HL-60/S4 (cell line): Measurements from ENCODE around the gene TNFAIP2.
"Not testable (repeated sequence)": the region's sequence is repeated elsewhere in the genome, so short reads cannot be mapped to it uniquely, and the experiment has no call there.

Experiments
- in situ Hi-C: fragments of 300-500 bp; cut with MboI; formaldehyde crosslinking; loops from 2 replicates; pipeline ENCODE4 v1.14.3; 2022; ENCODE audit warnings: low sequenced_read_pairs

TNFAIP2 gene

DNA sequence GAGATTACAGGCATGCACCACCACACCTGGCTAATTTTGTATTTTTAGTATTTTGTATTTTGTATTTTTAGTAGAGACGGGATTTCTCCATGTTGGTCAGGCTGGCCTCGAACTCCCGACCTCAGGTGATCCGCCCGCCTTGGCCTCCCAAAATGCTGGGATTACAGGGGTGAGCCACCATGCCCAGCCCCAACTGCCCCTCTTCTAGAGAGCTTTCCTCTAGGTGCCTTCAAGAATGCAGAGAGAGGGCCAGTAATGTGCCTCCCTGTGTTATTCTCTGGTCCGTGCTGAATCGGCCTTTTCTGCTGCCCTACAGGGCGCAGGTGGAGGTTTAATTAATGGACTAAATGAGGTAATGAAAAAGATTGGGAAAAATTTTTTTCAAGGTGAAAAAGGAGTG lies 3.7 kb upstream of the TNFAIP2 start:
- in situ Hi-C loops = not testable (repeated sequence)

DNA sequence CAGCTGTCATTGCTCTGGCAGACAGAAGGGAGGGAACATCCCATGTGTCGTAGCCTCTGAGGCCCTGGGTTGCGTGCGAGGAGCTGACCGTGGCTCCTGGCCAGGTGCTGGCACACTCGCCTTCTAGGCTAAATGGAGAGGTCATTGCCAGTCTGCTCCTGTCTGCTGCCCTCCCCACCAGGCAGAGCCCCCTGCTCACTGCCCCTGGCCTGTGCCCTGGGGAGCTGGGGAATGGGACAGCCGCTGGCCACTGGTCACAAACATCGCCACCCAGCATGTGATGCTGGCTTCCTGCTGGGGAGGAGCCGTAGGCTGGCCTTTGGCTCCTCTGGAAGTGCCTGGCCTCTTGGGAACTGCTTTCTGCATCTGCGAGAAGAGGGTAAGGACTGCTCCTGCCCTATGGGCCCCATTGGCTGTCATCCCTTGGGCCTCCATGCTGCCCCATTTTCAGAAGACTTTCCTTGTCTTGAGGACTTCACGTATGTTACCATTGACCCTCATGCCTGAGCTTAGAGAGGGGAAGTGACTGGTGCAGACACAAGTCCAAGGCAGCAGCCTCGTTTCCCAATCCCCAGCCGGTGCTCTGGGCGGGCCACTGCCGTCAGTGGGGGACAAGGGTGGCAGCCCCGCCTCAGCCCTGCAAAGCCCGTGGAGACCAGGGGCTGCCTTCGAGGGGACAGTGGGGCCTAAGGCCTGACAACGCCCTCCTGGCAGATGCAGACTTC lies 2.0 kb upstream of the TNFAIP2 start:
- in situ Hi-C loops = no loop called here

- in situ Hi-C loops = no loop called here
Measured at GRCh38 chr14:103121846-103122584, 1.2 kb upstream of the TNFAIP2 start.

DNA sequence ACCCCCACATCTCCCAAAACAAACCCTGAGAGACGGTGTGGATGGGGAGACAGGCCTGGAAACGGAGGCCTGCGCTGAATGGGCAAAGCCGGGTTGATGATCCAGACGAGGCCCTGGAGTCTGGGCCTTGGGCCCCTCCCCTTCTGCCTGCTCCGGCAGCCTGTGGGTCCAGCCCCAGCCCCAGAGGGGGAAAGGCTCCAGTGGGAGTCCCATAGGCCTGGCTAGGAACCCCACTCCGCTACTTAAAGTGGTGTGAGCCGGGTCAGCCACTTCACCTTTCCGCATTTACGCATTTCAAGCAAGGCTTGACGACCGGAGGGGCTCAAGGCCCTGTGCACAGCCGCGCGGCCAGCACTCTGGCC lies 695 bp upstream of the TNFAIP2 start:
- in situ Hi-C loops = no loop called here

- in situ Hi-C loops = no loop called here
Measured at GRCh38 chr14:103123634-103124500, 606 bp downstream of the TNFAIP2 start.

- in situ Hi-C loops = no loop called here
Measured at GRCh38 chr14:103124501-103125001, 1.3 kb downstream of the TNFAIP2 start.

GRCh38 chr14:103125098-103126070 lies 2.1 kb downstream of the TNFAIP2 start:
- in situ Hi-C loops = no loop called here

DNA sequence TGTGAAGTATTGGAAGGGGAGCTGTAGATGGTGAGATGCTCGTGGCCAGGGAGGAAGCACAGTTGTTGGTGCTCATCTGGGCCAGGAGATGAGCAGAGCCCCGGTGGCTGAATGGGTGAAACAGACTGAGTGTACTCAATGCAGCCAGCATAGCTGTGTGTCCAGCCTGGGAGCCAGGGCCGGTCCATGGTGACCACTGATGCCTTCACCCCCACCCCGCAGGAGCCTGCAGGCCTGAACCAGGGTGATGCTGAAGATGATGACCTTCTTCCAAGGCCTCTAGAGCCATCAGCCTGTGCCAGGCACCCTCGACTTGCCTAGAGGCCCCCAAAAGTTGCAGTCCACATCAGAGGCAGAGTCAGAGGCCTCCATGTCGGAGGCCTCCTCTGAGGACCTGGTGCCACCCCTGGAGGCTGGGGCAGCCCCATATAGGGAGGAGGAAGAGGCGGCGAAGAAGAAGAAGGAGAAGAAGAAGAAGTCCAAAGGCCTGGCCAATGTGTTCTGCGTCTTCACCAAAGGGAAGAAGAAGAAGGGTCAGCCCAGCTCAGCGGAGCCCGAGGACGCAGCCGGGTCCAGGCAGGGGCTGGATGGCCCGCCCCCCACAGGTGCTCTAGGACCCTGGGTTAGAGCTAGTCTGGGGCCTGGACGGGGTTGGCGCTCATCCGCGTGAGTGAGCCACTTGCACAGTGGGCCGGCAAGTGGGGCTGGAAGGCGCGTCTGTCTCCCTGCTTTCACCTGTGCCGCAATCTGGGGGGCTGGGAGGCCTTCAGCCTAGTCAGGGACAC lies 3.0 kb downstream of the TNFAIP2 start:
- in situ Hi-C loops = no loop called here

DNA sequence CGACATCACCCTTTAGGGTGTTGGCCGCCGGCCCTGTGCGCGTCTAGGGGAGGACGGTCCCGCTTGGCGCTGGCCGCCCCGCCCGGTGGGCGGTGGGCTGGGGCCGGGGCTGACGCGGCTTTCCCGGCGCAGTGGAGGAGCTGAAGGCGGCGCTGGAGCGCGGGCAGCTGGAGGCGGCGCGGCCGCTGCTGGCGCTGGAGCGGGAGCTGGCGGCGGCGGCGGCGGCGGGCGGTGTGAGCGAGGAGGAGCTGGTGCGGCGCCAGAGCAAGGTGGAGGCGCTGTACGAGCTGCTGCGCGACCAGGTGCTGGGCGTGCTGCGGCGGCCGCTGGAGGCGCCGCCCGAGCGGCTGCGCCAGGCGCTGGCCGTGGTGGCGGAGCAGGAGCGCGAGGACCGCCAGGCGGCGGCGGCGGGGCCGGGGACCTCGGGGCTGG lies 3.6 kb downstream of the TNFAIP2 start:
- in situ Hi-C loops = no loop called here

DNA sequence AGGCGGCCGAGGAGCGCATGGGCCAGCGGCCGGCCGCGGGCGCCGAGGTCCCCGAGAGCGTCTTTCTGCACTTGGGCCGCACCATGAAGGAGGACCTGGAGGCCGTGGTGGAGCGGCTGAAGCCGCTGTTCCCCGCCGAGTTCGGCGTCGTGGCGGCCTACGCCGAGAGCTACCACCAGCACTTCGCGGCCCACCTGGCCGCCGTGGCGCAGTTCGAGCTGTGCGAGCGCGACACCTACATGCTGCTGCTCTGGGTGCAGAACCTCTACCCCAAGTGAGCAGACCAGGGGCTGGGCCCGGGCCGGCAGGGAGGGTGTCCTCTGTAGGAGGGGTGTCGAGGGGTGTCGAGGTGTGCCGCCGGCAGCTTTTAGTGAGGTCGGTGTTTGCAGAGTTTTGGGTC lies 4.1 kb downstream of the TNFAIP2 start:
- in situ Hi-C loops = no loop called here

- in situ Hi-C loops = no loop called here
Measured at GRCh38 chr14:103127861-103128598, 4.8 kb downstream of the TNFAIP2 start.

DNA sequence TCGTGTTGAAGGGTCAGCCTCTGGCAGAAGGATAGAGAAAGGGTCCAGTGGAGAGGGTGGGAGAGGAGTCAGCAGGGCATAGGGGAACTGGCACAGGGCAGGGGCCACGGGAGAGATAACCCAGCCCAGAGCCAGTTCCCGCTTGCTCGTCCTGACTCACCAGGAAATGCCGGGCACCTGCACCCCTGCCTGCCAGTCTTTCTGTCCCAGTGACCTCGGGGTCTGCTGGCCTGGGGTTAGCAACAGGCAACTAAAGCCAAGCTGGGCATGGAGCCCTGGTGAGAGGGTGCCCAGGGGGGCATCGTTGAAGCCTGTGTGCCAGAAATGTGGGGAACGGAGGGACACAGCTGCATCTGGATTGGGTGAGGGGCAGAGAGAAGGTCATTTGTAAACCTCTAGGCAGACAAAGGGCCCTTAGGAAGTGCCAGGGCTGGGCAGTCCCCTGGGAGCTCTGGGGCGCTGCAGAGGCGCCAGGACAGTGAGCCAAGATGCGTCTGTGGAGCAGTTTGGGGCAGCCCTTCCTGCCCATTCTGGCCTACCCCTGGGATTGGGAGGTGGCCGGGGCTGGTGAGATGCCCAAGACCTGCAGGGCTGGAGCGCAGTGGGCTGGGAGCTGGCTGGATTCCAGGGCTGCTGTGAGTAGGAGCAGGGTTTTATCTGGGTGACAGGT lies 5.5 kb downstream of the TNFAIP2 start:
- in situ Hi-C loops = no loop called here

- in situ Hi-C loops = no loop called here
Measured at GRCh38 chr14:103129301-103130016, 6.2 kb downstream of the TNFAIP2 start.

- in situ Hi-C loops = no loop called here
Measured at GRCh38 chr14:103130017-103130764, 6.9 kb downstream of the TNFAIP2 start.

DNA sequence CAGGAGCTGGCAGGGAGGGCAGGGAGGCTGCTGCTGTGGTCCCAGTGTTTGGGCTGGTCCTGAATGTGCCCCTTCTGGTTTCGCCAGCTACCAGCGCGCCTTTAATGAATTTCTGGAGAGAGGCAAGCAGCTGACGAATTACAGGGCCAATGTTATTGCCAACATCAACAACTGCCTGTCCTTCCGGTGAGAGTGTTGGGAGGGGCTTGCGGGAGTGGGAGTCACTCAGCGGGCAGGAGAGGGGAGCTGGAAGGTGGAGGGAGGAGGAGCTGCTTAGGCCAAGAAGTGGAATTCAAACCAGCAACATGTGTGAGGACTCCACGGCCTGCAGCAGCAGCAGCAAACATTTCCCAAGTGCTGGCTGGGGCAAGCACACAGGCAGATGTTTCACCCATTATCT lies 7.7 kb downstream of the TNFAIP2 start:
- in situ Hi-C loops = no loop called here

DNA sequence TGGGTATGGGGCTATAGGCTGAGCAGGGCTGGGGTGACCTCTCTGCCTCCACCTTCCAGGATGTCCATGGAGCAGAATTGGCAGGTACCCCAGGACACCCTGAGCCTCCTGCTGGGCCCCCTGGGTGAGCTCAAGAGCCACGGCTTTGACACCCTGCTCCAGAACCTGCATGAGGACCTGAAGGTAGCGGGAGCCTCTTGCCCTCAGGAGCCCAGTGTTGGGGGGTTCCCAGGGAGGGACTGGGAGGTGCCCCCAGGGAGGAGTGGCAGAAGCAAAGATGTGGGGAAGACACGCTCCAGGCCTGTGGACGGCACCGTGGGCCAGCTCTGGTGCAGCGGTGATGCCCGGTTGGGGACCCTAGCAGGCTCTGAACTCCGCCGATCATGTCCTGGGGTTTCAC lies 8.3 kb downstream of the TNFAIP2 start:
- in situ Hi-C loops = no loop called here
